B cell (primary cell): Measurements from ENCODE around the gene NOS1AP. TPM values are rescaled to one million over a fixed set of nuclear protein-coding genes. Genes with fewer than 3 reads are reported as not detected.

Experiments used
- ATAC-seq: fragments of 200-7000 bp; cut with Tn5 transposase; one replicate; pipeline ENCODE4 v1.10.0; 2021; ENCODE audit warnings: low read depth, mild to moderate bottlenecking, moderate number of reproducible peaks, moderate library complexity
- CTCF ChIA-PET: fragments of 350-600 bp; sonication (Branson Sonifier 250); formaldehyde crosslinking; loops from one replicate; lab custom pipeline; 2021; ENCODE audit warnings: antibody characterized with exemption, inconsistent platforms; lab: Charles Lee
- POLR2A ChIA-PET: fragments of 350-600 bp; sonication (Branson Sonifier 250); formaldehyde crosslinking; loops from one replicate; lab custom pipeline; 2021; ENCODE audit warnings: antibody characterized with exemption; lab: Charles Lee
- DNase-seq: peaks from one replicate; pipeline ENCODE4 v3.0.0; 2013
- H2AFZ ChIP-seq: 2 replicates; pipeline ENCODE4 v1.6.1; 2012; ENCODE audit warnings: mild to moderate bottlenecking, low read depth, low read length; ENCODE audit not compliant: insufficient read depth, poor library complexity, severe bottlenecking
- H3K27ac ChIP-seq, 2 donors: 1 replicate in 1 of 2; 2 replicates in 1 of 2; pipeline ENCODE4 v1.5.1; 2012 to 2013; ENCODE audit warnings: low read length in 2 of 2, mild to moderate bottlenecking in 2 of 2, moderate library complexity in 1 of 2
- H3K27me3 ChIP-seq, 4 experiments: fragments of 200-600 bp in 1 of 4; sonication (generic) in 1 of 4; replicated peaks in 1 of 4; 1 replicate in 2 of 4; 2 replicates in 2 of 4; pipeline versions ENCODE4 v1.6.1 to v1.7.0; 2013 to 2016; ENCODE audit warnings: low read length in 3 of 4, mild to moderate bottlenecking in 2 of 4, mixed read lengths in 1 of 4, moderate library complexity in 1 of 4; ENCODE audit not compliant: insufficient read depth in 4 of 4, control insufficient read depth in 3 of 4; ENCODE audit errors: control extremely low read depth in 1 of 4
- H3K36me3 ChIP-seq, 2 experiments: replicated peaks in 1 of 2; 1 replicate in 1 of 2; 2 replicates in 1 of 2; pipeline versions ENCODE4 v1.6.1 to v1.7.1; 2013; ENCODE audit warnings: low read length in 1 of 2; ENCODE audit not compliant: insufficient read depth in 2 of 2, control insufficient read depth in 1 of 2; ENCODE audit errors: control extremely low read depth in 1 of 2, extremely low read depth in 1 of 2
- H3K4me1 ChIP-seq, 2 donors: fragments of 200-600 bp in 1 of 2; sonication (generic) in 1 of 2; 1 replicate in 1 of 2; 2 replicates in 1 of 2; pipeline versions ENCODE4 v1.5.1 to v1.6.1; 2013 to 2017; ENCODE audit warnings: low read length in 2 of 2; ENCODE audit not compliant: control insufficient read depth in 2 of 2, insufficient read depth in 2 of 2
- H3K4me2 ChIP-seq: replicated peaks from 2 replicates; pipeline ENCODE3; 2012; ENCODE audit warnings: mild to moderate bottlenecking, low read depth, low read length; ENCODE audit not compliant: poor library complexity, severe bottlenecking
- H3K4me3 ChIP-seq, 5 experiments: fragments of 200-600 bp in 1 of 5; sonication (generic) in 1 of 5; 1 replicate in 3 of 5; 2 replicates in 2 of 5; pipeline versions ENCODE4 v1.5.1 to v1.7.0; 2011 to 2016; ENCODE audit warnings: low read length in 4 of 5, mild to moderate bottlenecking in 4 of 5, low read depth in 2 of 5, control low read depth in 1 of 5, moderate library complexity in 1 of 5; ENCODE audit not compliant: insufficient read depth in 1 of 5; ENCODE audit errors: control extremely low read depth in 1 of 5, extremely low read depth in 1 of 5
- H3K79me2 ChIP-seq: fragments of 200-600 bp; sonication (generic); one replicate; pipeline ENCODE4 v1.6.0; 2016; ENCODE audit warnings: low read length; ENCODE audit not compliant: control insufficient read depth, insufficient read depth
- H3K9ac ChIP-seq: fragments of 200-600 bp; sonication (generic); 2 replicates; pipeline ENCODE4 v1.6.1; 2017; ENCODE audit warnings: mild to moderate bottlenecking, low read length, moderate library complexity
- H3K9me3 ChIP-seq, 3 donors: one replicate each; pipeline versions ENCODE4 v1.6.1 to v1.7.1; 2013; ENCODE audit warnings: low read length in 2 of 3; ENCODE audit not compliant: control insufficient read depth in 2 of 3, insufficient read depth in 1 of 3; ENCODE audit errors: control extremely low read depth in 1 of 3
- H4K20me1 ChIP-seq: 2 replicates; pipeline ENCODE4 v1.6.0; 2012; ENCODE audit warnings: mild to moderate bottlenecking, low read length; ENCODE audit not compliant: insufficient read depth, control insufficient read depth, poor library complexity, severe bottlenecking
- H3K27ac Mint-ChIP-seq: one replicate; pipeline ENCODE4 v1.8.0; 2021; ENCODE audit warnings: mixed read lengths
- H3K27me3 Mint-ChIP-seq: one replicate; pipeline ENCODE4 v1.8.0; 2021; ENCODE audit warnings: mixed read lengths
- H3K4me1 Mint-ChIP-seq: one replicate; pipeline ENCODE4 v1.8.0; 2021; ENCODE audit warnings: mixed read lengths
- H3K4me3 Mint-ChIP-seq: one replicate; pipeline ENCODE4 v1.8.0; 2021; ENCODE audit warnings: mixed read lengths
- H3K9me3 Mint-ChIP-seq: one replicate; pipeline ENCODE4 v1.8.0; 2022; ENCODE audit warnings: mixed read lengths; ENCODE audit not compliant: insufficient read depth
- EZH2 ChIP-seq: IDR thresholded peaks from 2 replicates; pipeline ENCODE4 v1.6.1; 2012; ENCODE audit warnings: borderline replicate concordance, low read depth, mild to moderate bottlenecking, moderate library complexity, low read length; ENCODE audit not compliant: insufficient read depth, poor library complexity, severe bottlenecking
- WGBS: methylation state at CpG from one replicate; pipeline ENCODE4 v1.1.5; 2013; ENCODE audit warnings: missing lambda C conversion rate; ENCODE audit not compliant: insufficient coverage; 5-methylcytosine and 5-hydroxymethylcytosine counted together
- intact Hi-C: fragments of 100-400 bp; cut with micrococcal nuclease; formaldehyde crosslinking; loops from one replicate; pipeline ENCODE4 v1.10.0; 2022
- polyA plus RNA-seq: library from polyadenylated mRNA; depleted of rRNA; stranded (reverse); fragments of >200 nt; gene quantifications from 2 replicates; pipeline ENCODE4 v1.2.3, GENCODE V29; 2012
- total RNA-seq, 2 donors: library from RNA; stranded (reverse); fragments of 120-200 nt in 1 of 2; gene quantifications; 1 replicate in 1 of 2; 2 replicates in 1 of 2; pipeline versions ENCODE4 v1.2.3 to v1.2.4, GENCODE V29; 2013 to 2022
- TF ChIP-seq, protein P1 (sequence below): fragments of 200-600 bp; IDR thresholded peaks from one replicate; pipeline ENCODE4 v1.8.0; 2022; ENCODE audit warnings: antibody characterized with exemption, mild to moderate bottlenecking

Gene NOS1AP
- total and polyA plus RNA-seq, 2 donors (not counting 1 experiment from before 2014, with no cell fraction given), result 0.32 TPM; not detected in 1

DNA sequence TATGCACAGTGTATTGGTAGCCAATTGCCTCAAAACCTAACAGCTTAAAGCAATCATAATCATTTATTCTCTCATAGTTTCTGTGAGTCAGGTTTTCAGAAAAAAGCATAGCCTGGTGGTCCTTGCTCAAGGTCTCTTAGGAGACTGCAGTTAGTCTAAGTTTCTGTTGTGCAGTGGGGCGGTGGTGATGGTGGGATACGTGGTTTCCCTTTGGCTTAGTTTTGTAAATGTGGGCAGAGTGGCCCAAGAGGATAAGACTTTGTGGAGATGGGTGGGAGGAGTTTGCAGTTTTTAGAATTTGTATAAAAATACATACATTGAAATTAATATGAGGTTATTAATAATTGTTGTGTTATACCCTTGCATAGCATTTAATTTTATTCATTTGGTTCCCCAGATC lies 68.6 kb downstream of the NOS1AP start:
- peaks cover 0 to 4% (median 2%) of the 10 kb centered on the region in 4 experiments for H3K27me3 ChIP-seq
- no peak for TF ChIP-seq EZH2
- TF ChIP-seq, protein P1, sequence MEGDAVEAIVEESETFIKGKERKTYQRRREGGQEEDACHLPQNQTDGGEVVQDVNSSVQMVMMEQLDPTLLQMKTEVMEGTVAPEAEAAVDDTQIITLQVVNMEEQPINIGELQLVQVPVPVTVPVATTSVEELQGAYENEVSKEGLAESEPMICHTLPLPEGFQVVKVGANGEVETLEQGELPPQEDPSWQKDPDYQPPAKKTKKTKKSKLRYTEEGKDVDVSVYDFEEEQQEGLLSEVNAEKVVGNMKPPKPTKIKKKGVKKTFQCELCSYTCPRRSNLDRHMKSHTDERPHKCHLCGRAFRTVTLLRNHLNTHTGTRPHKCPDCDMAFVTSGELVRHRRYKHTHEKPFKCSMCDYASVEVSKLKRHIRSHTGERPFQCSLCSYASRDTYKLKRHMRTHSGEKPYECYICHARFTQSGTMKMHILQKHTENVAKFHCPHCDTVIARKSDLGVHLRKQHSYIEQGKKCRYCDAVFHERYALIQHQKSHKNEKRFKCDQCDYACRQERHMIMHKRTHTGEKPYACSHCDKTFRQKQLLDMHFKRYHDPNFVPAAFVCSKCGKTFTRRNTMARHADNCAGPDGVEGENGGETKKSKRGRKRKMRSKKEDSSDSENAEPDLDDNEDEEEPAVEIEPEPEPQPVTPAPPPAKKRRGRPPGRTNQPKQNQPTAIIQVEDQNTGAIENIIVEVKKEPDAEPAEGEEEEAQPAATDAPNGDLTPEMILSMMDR, result no peak
- WGBS, result no CpG with 5 or more reads among the region's 2 CpGs
- no peak overlapping the region for H2AFZ ChIP-seq
- no peaks in the 10 kb centered on the region for H4K20me1 ChIP-seq
- H3K27ac ChIP-seq, result no peak overlapping the region
- no peak for ATAC-seq
- H3K4me1 ChIP-seq, result no peaks in the 10 kb centered on the region
- H3K36me3 ChIP-seq, result no peaks in the 10 kb centered on the region
- H3K4me3 Mint-ChIP-seq, result no peak overlapping the region
- no peak overlapping the region for H3K4me3 ChIP-seq
- intact Hi-C loops, result no loop called here
- no peak overlapping the region for H3K27ac Mint-ChIP-seq
- no peak for DNase-seq
- no peak overlapping the region for H3K9ac ChIP-seq
- ChIA-PET CTCF (no interaction called here), POLR2A (no interaction called here)
- H3K9me3 Mint-ChIP-seq, result no peaks in the 10 kb centered on the region
- H3K27me3 Mint-ChIP-seq, result peaks cover 32% of the 10 kb centered on the region
- H3K79me2 ChIP-seq, result no peaks in the 10 kb centered on the region
- H3K4me2 ChIP-seq, result no peak overlapping the region
- H3K4me1 Mint-ChIP-seq, result no peaks in the 10 kb centered on the region
- no peaks in the 10 kb centered on the region for H3K9me3 ChIP-seq

DNA sequence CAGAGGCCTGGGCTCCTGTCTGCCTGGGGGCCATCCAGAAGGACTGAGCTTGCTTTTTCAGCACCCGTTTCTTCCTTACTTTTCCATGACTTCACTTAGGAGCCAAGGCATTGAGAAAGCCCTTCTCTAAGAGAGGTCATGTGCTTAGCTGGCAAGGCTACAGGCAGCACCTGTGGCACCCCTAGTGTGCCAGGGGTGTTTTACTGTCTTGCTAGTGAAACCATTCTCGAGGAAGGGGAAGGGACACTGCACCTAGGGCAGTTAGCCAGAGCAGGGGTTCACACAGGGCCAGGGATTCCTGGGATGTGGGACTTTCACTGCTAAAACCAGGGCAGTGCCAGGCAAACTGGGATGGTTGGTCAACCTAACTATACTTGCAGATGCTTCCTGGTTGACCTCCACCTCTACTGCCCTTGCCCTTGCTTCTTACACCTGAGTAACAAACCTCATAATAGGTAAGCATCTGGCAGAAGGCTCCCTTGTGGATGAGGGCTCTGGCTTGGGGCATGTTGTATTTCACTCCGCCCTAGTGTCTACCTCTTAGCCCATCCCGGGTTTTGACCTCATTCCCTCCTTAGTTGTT lies 69.2 kb downstream of the NOS1AP start:
- no peak for ATAC-seq
- H3K27me3 Mint-ChIP-seq, result peaks cover 34% of the 10 kb centered on the region

More for the DNA sequence above, 69.2 kb downstream of the NOS1AP start:
- ChIA-PET CTCF (no interaction called here), POLR2A (no interaction called here)
- Histone ChIP-seq H3K36me3 (no peaks in the 10 kb centered on the region), H2AFZ (no peak overlapping the region), H3K9ac (no peak overlapping the region), H3K4me2 (no peak overlapping the region), H3K4me3 (no peak overlapping the region), H3K27ac (no peak overlapping the region), H3K9me3 (no peaks in the 10 kb centered on the region), H3K79me2 (no peaks in the 10 kb centered on the region), H3K27me3 (peaks cover 0 to 4% (median 2%) of the 10 kb centered on the region in 4 experiments), H3K4me1 (no peaks in the 10 kb centered on the region), H4K20me1 (no peaks in the 10 kb centered on the region)
- Mint-ChIP-seq H3K4me1 (no peaks in the 10 kb centered on the region), H3K4me3 (no peak overlapping the region), H3K27ac (no peak overlapping the region), H3K9me3 (no peaks in the 10 kb centered on the region)
- WGBS, result 100% methylated on average over 1 of the region's 4 CpGs
- no peak for DNase-seq
- intact Hi-C loops, result no loop called here
- TF ChIP-seq, protein P1, result no peak
- no peak for TF ChIP-seq EZH2
